HG02870 (cell line): Measurements from ENCODE around the gene PLEKHA6.

Source experiments
- ATAC-seq: cut with Tn5 transposase; IDR thresholded peaks from one replicate; pipeline ENCODE4 v1.9.1; 2021; ENCODE audit warnings: mild to moderate bottlenecking, moderate library complexity; ENCODE audit not compliant: unreplicated experiment

Gene PLEKHA6

GRCh38 chr1:204265665-204266064 lies 94.1 kb downstream of the PLEKHA6 start:
- no peak for ATAC-seq

- no peak for ATAC-seq
Observed at GRCh38 chr1:204264805-204265204, 94.9 kb downstream of the PLEKHA6 start.

GRCh38 chr1:204263254-204263910 lies 96.3 kb downstream of the PLEKHA6 start:
- no peak for ATAC-seq

GRCh38 chr1:204262506-204263253 lies 97.0 kb downstream of the PLEKHA6 start:
- ATAC-seq = no peak

- no peak for ATAC-seq
Observed at GRCh38 chr1:204261746-204262505, 97.8 kb downstream of the PLEKHA6 start.

GRCh38 chr1:204261266-204261665 lies 98.5 kb downstream of the PLEKHA6 start:
- no peak for ATAC-seq

GRCh38 chr1:204260601-204261197 lies 99.0 kb downstream of the PLEKHA6 start:
- no peak for ATAC-seq

GRCh38 chr1:204259782-204260181 lies 99.9 kb downstream of the PLEKHA6 start:
- ATAC-seq = no peak

GRCh38 chr1:204259196-204259595 lies 100.5 kb downstream of the PLEKHA6 start:
- ATAC-seq = no peak

- ATAC-seq = no peak
Observed at GRCh38 chr1:204258213-204259115, 101.3 kb downstream of the PLEKHA6 start.

GRCh38 chr1:204257446-204257845 lies 102.3 kb downstream of the PLEKHA6 start:
- no peak for ATAC-seq

- ATAC-seq = no peak
Observed at GRCh38 chr1:204256531-204256930, 103.2 kb downstream of the PLEKHA6 start.

- no peak for ATAC-seq
Observed at GRCh38 chr1:204255966-204256365, 103.8 kb downstream of the PLEKHA6 start.

GRCh38 chr1:204255225-204255624 lies 104.5 kb downstream of the PLEKHA6 start:
- ATAC-seq = no peak

- no peak for ATAC-seq
Observed at GRCh38 chr1:204254031-204254661, 105.6 kb downstream of the PLEKHA6 start.

GRCh38 chr1:204251926-204252689 lies 107.6 kb downstream of the PLEKHA6 start:
- ATAC-seq = no peak

- ATAC-seq = no peak
Observed at GRCh38 chr1:204251286-204251685, 108.4 kb downstream of the PLEKHA6 start.

- ATAC-seq = no peak
Observed at GRCh38 chr1:204250428-204251030, 109.2 kb downstream of the PLEKHA6 start.
